GM12892 (cell line): ENCODE data around the gene PADI1.

Experiments
- POLR2A ChIP-seq: IDR thresholded peaks from 2 replicates; pipeline ENCODE4 v1.6.1; 2011; ENCODE audit warnings: low read depth, low read length, control low read depth
- POLR2AphosphoS5 ChIP-seq: IDR thresholded peaks from 2 replicates; pipeline ENCODE4 v1.6.1; 2011; ENCODE audit warnings: low read depth, low read length, control low read depth

DNA sequence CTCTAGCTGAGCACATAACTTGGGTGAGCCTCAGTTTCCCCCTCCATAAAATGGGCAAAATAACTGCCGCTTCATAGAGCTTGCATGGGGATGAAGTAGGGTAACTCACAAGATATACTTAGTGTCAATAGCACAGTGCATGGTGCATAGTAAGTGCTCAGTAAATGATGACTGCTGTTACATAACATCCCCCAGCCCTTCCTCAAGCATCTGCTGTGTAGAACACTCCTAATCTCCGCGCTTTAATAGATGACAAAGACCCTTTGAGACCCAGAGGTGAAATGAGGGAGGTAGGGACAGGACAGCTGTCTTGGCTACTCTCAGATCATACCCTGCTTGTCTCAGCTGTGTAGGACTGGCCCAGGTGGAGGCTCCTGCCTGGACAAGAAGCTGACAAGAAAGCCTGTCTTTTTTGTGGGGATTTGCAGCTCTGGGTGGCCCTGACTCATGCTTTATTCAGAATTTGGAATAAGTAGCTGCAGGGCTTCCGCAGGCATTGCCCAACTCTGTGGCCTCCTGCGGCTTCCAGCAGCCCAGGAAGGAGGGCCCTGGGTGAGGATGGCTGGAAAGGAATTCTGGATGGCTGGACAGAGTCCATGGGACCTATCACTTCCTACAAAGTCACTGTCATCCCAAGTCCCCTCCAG lies 82.3 kb downstream of the PADI1 start:
- TF ChIP-seq POLR2AphosphoS5 (no peak), POLR2A (no peak)
